ENCODE results near the gene IDH2. TPM values are rescaled to one million over a fixed set of nuclear protein-coding genes. Genes with fewer than 3 reads are reported as not detected.

IDH2 gene
- total and polyA plus RNA-seq, 2 of the 13 experiments (the other 11 are each of a cell fraction or from before 2014, with no cell fraction given): 121 to 145 TPM

DNA sequence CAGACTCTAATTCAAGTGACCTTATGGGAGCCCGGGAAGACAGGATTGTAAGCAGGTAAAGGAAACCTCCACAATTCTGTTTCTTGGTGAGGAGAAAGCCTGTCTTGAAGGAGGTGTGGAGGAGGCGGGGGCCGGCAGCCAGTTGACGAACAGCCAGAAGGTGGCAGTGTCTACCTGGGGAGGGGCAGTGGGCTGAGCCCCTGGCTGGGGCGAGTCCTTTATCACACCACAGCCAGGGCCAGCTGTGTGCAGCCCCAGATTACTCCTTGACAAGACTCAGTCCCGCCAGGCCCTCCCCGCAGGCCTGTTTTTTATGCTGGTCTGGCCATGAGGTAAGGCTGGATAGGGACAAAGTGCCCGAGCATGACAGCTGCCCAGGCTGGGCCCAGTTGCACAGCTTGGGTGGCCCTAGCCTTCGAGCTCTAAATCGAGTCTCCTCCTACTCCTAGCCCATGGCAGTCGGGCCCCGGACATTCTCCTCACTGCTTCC lies 40.9 kb upstream of the IDH2 start (continued):
- TF ChIP-seq ZNF121 (CRISPR knock-in tag; IDR thresholded peaks at IDR 0.05) (peak; percentile 29; the same call in 1 of the 2 replicates), ZNF138 (CRISPR knock-in tag; IDR thresholded peaks at IDR 0.05; ENCODE audit: low read depth) (no peak), MAFK (conservative IDR thresholded peaks at IDR 0.05 in 1 of 2, IDR thresholded peaks at IDR 0.05 in 1 of 2; ENCODE audit: low read length in 2 of 2) (no peak), KDM2A (CRISPR knock-in tag; IDR thresholded peaks at IDR 0.05; ENCODE audit: borderline replicate concordance, low read depth) (peak; percentile 77), HDAC2 (CRISPR knock-in tag; IDR thresholded peaks at IDR 0.05) (peak; percentile 35; the same call in 1 of the 2 replicates), LCORL (IDR thresholded peaks at IDR 0.05) (no peak), LCORL (CRISPR knock-in tag; IDR thresholded peaks at IDR 0.05) (peak; percentile 42; the same call in 1 of the 2 replicates), SAP130 (CRISPR knock-in tag; IDR thresholded peaks at IDR 0.05; ENCODE audit: low read depth) (peak; percentile 60; the same call in 1 of the 2 replicates), AGO1 (IDR thresholded peaks at IDR 0.05; ENCODE audit: low read depth, low read length, poor library complexity, severe bottlenecking) (no peak), ZNF7 (CRISPR knock-in tag; IDR thresholded peaks at IDR 0.05) (no peak), CHCHD3 (CRISPR knock-in tag; IDR thresholded peaks at IDR 0.05) (no peak), ZNF607 (CRISPR knock-in tag; IDR thresholded peaks at IDR 0.05; ENCODE audit: borderline replicate concordance) (no peak), ZNF841 (CRISPR knock-in tag; IDR thresholded peaks at IDR 0.05; ENCODE audit: borderline replicate concordance) (no peak), FOXA3 (CRISPR knock-in tag; IDR thresholded peaks at IDR 0.05) (0 out of 2 replicates have a peak, but pooled peaks have one; percentile 26), KDM5B (CRISPR knock-in tag; IDR thresholded peaks at IDR 0.05; ENCODE audit: borderline replicate concordance) (no peak), ZNF83 (CRISPR knock-in tag; IDR thresholded peaks at IDR 0.05; ENCODE audit: borderline replicate concordance) (no peak), SRSF1 (optimal IDR thresholded peaks at IDR 0.05; ENCODE audit: low read depth, low read length) (no peak), XRCC5 (optimal IDR thresholded peaks at IDR 0.05; ENCODE audit: low read length) (peak; percentile 59), ZNF292 (CRISPR knock-in tag; IDR thresholded peaks at IDR 0.05; ENCODE audit: borderline replicate concordance, low read depth) (no peak)
- TF ChIP-seq, protein P1, sequence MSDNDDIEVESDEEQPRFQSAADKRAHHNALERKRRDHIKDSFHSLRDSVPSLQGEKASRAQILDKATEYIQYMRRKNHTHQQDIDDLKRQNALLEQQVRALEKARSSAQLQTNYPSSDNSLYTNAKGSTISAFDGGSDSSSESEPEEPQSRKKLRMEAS (IDR thresholded peaks at IDR 0.05): peak; percentile 31; the same call in 1 of the 2 replicates
- TF ChIP-seq, protein P2, sequence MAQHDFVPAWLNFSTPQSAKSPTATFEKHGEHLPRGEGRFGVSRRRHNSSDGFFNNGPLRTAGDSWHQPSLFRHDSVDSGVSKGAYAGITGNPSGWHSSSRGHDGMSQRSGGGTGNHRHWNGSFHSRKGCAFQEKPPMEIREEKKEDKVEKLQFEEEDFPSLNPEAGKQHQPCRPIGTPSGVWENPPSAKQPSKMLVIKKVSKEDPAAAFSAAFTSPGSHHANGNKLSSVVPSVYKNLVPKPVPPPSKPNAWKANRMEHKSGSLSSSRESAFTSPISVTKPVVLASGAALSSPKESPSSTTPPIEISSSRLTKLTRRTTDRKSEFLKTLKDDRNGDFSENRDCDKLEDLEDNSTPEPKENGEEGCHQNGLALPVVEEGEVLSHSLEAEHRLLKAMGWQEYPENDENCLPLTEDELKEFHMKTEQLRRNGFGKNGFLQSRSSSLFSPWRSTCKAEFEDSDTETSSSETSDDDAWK (CRISPR knock-in tag; IDR thresholded peaks at IDR 0.05): no peak
- TF ChIP-seq, protein P3, sequence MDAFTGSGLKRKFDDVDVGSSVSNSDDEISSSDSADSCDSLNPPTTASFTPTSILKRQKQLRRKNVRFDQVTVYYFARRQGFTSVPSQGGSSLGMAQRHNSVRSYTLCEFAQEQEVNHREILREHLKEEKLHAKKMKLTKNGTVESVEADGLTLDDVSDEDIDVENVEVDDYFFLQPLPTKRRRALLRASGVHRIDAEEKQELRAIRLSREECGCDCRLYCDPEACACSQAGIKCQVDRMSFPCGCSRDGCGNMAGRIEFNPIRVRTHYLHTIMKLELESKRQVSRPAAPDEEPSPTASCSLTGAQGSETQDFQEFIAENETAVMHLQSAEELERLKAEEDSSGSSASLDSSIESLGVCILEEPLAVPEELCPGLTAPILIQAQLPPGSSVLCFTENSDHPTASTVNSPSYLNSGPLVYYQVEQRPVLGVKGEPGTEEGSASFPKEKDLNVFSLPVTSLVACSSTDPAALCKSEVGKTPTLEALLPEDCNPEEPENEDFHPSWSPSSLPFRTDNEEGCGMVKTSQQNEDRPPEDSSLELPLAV (CRISPR knock-in tag; conservative IDR thresholded peaks at IDR 0.05; ENCODE audit: low read depth): no peak
- TF ChIP-seq, protein P4, sequence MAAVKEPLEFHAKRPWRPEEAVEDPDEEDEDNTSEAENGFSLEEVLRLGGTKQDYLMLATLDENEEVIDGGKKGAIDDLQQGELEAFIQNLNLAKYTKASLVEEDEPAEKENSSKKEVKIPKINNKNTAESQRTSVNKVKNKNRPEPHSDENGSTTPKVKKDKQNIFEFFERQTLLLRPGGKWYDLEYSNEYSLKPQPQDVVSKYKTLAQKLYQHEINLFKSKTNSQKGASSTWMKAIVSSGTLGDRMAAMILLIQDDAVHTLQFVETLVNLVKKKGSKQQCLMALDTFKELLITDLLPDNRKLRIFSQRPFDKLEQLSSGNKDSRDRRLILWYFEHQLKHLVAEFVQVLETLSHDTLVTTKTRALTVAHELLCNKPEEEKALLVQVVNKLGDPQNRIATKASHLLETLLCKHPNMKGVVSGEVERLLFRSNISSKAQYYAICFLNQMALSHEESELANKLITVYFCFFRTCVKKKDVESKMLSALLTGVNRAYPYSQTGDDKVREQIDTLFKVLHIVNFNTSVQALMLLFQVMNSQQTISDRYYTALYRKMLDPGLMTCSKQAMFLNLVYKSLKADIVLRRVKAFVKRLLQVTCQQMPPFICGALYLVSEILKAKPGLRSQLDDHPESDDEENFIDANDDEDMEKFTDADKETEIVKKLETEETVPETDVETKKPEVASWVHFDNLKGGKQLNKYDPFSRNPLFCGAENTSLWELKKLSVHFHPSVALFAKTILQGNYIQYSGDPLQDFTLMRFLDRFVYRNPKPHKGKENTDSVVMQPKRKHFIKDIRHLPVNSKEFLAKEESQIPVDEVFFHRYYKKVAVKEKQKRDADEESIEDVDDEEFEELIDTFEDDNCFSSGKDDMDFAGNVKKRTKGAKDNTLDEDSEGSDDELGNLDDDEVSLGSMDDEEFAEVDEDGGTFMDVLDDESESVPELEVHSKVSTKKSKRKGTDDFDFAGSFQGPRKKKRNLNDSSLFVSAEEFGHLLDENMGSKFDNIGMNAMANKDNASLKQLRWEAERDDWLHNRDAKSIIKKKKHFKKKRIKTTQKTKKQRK (IDR thresholded peaks at IDR 0.05; ENCODE audit: low read length): no peak
